H1 (cell line): ENCODE measurements around the gene CAMTA1. TPM values are rescaled to one million over a fixed set of nuclear protein-coding genes. Genes with fewer than 3 reads are reported as not detected.

Experiments used
- BCL11A ChIP-seq, 2 experiments: IDR thresholded peaks; one replicate each; pipeline ENCODE4 v1.6.1; 2011; ENCODE audit warnings: low read depth in 2 of 2, low read length in 2 of 2, mild to moderate bottlenecking in 2 of 2
- CHD7 ChIP-seq: fragments of 300-600 bp; sonication (generic); IDR thresholded peaks from 2 replicates; pipeline ENCODE4 v1.7.1; 2012; ENCODE audit warnings: low read length, moderate library complexity, mild to moderate bottlenecking, inconsistent platforms; ENCODE audit not compliant: insufficient replicate concordance
- polyA plus RNA-seq, 7 experiments: library from polyadenylated mRNA; depleted of rRNA in 3 of 7; stranded (reverse) in 5 of 7; unstranded in 2 of 7; fragments of >200 nt in 5 of 7; fragments of 200-250 nt in 2 of 7; gene quantifications; 1 replicate in 5 of 7; 2 replicates in 1 of 7; 4 replicates in 1 of 7; pipeline versions ENCODE4 v1.2.1 to v1.2.3, GENCODE V29; 2011 to 2013; ENCODE audit warnings: missing spikeins in 2 of 7, mixed read lengths in 2 of 7
- total RNA-seq: library from RNA; stranded (reverse); fragmentation: NEBNext Ultra II Directional; extraction: Animal tissue kit (Norgen Biotek cat#: 25700); gene quantifications from 2 replicates; pipeline ENCODE4 v1.2.1, GENCODE V29; 2021

Gene CAMTA1
- total and polyA plus RNA-seq, 2 of the 8 experiments (the other 6 are each of a cell fraction or from before 2014, with no cell fraction given), result 65.0 to 119 TPM

GRCh38 chr1:7591565-7591964 lies 806.3 kb downstream of the CAMTA1 start (continued):
- no peak for TF ChIP-seq CHD7
- TF ChIP-seq BCL11A (IDR thresholded peaks at IDR 0.05; ENCODE audit: low read depth in 2 of 2, low read length in 2 of 2), result no peak
